ENCODE measurements around the gene AP1G2.

DNA sequence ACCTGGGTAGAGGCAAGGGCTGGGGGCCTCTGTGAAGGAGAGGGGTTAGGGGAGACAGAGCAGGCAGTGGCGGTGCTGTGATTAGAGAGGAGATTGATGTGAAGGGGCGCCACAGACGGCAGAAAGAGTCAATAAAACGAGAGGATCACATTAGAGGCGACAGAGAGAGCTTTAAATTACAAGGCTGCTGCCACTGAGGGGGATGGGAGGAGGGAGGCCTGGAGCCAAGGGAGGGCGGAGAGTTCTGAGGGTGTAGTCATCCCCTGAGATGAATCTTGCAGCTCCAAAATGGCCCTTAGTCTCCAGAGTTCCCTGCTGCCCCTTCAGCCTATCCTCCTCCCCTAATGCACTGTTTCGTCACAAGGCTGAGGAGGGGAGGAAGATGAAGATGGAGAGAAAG, 28.8 kb downstream of the AP1G2 start:
- TF ChIP-seq EGR1 (IDR thresholded peaks at IDR 0.05; ENCODE audit: low read depth in 2 of 2): no peak
- TF ChIP-seq, protein P1, sequence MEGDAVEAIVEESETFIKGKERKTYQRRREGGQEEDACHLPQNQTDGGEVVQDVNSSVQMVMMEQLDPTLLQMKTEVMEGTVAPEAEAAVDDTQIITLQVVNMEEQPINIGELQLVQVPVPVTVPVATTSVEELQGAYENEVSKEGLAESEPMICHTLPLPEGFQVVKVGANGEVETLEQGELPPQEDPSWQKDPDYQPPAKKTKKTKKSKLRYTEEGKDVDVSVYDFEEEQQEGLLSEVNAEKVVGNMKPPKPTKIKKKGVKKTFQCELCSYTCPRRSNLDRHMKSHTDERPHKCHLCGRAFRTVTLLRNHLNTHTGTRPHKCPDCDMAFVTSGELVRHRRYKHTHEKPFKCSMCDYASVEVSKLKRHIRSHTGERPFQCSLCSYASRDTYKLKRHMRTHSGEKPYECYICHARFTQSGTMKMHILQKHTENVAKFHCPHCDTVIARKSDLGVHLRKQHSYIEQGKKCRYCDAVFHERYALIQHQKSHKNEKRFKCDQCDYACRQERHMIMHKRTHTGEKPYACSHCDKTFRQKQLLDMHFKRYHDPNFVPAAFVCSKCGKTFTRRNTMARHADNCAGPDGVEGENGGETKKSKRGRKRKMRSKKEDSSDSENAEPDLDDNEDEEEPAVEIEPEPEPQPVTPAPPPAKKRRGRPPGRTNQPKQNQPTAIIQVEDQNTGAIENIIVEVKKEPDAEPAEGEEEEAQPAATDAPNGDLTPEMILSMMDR (IDR thresholded peaks at IDR 0.05; ENCODE audit: low read depth, low read length, missing input control): no peak
- TF ChIP-seq, protein P2, sequence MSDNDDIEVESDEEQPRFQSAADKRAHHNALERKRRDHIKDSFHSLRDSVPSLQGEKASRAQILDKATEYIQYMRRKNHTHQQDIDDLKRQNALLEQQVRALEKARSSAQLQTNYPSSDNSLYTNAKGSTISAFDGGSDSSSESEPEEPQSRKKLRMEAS (IDR thresholded peaks at IDR 0.05): no peak
- no peak for TF ChIP-seq YY1 (IDR thresholded peaks at IDR 0.05)
